ENCODE data around the gene CR1L.

Gene CR1L

GRCh38 chr1:207649210-207649753 lies 4.3 kb downstream of the CR1L start:
- no peak for DNase-seq (ENCODE audit: low read depth)
- no peak overlapping the region for H3K4me3 ChIP-seq (ENCODE audit: low read depth, low read length)
- TF ChIP-seq, protein P1, sequence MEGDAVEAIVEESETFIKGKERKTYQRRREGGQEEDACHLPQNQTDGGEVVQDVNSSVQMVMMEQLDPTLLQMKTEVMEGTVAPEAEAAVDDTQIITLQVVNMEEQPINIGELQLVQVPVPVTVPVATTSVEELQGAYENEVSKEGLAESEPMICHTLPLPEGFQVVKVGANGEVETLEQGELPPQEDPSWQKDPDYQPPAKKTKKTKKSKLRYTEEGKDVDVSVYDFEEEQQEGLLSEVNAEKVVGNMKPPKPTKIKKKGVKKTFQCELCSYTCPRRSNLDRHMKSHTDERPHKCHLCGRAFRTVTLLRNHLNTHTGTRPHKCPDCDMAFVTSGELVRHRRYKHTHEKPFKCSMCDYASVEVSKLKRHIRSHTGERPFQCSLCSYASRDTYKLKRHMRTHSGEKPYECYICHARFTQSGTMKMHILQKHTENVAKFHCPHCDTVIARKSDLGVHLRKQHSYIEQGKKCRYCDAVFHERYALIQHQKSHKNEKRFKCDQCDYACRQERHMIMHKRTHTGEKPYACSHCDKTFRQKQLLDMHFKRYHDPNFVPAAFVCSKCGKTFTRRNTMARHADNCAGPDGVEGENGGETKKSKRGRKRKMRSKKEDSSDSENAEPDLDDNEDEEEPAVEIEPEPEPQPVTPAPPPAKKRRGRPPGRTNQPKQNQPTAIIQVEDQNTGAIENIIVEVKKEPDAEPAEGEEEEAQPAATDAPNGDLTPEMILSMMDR (IDR thresholded peaks at IDR 0.05; ENCODE audit: low read depth, low read length, missing control alignments): no peak

- no peak overlapping the region for H3K4me3 ChIP-seq (ENCODE audit: low read depth, low read length)
- TF ChIP-seq, protein P1 (IDR thresholded peaks at IDR 0.05; ENCODE audit: low read depth, low read length, missing control alignments): no peak
- DNase-seq (ENCODE audit: low read depth): no peak
Observed at GRCh38 chr1:207649865-207650580, 5.1 kb downstream of the CR1L start.

DNA sequence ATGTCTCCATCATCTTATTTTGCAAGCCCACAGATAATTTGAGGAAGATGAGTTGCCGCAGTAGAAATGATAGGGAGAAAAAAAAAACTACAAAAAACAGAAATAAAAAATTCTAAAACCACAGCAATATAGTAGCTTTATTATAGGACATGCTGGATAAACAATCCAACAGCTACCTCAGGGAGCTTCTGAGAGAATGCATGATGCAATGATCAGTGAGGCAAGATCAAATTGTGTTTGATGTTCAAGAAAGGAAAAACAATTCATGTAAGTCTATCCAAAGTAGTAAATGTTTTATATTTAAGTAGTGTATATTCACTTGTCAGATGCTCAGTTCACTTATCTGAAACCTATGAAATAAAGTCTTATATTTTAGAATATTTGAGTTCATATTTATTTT lies 6.7 kb downstream of the CR1L start:
- DNase-seq (ENCODE audit: low read depth): no peak
- TF ChIP-seq, protein P1 (IDR thresholded peaks at IDR 0.05; ENCODE audit: low read depth, low read length, missing control alignments): no peak
- H3K4me3 ChIP-seq (ENCODE audit: low read depth, low read length): no peak overlapping the region

- DNase-seq (ENCODE audit: low read depth): no peak
- no peak overlapping the region for H3K4me3 ChIP-seq (ENCODE audit: low read depth, low read length)
- TF ChIP-seq, protein P1 (IDR thresholded peaks at IDR 0.05; ENCODE audit: low read depth, low read length, missing control alignments): no peak
Observed at GRCh38 chr1:207654320-207654719, 9.4 kb downstream of the CR1L start.

- no peak overlapping the region for H3K4me3 ChIP-seq (ENCODE audit: low read depth, low read length)
- TF ChIP-seq, protein P1 (IDR thresholded peaks at IDR 0.05; ENCODE audit: low read depth, low read length, missing control alignments): no peak
- DNase-seq (ENCODE audit: low read depth): no peak
Observed at GRCh38 chr1:207658408-207658807, 13.5 kb downstream of the CR1L start.

- H3K4me3 ChIP-seq (ENCODE audit: low read depth, low read length): no peak overlapping the region
- DNase-seq (ENCODE audit: low read depth): no peak
- TF ChIP-seq, protein P1 (IDR thresholded peaks at IDR 0.05; ENCODE audit: low read depth, low read length, missing control alignments): no peak
Observed at GRCh38 chr1:207658904-207659485, 14.1 kb downstream of the CR1L start.
